K562 (cell line): Measurements from ENCODE around the gene KRT71. TPM values are rescaled to one million over a fixed set of nuclear protein-coding genes. Genes with fewer than 3 reads are reported as not detected.

Experiments used
- ATAC-seq: fragments of 200-7000 bp; cut with Tn5 transposase; 3 replicates; pipeline ENCODE4 v1.9.1; 2020; ENCODE audit warnings: moderate library complexity
- BruUV-seq: library from RNA; stranded (reverse); fragments of 400-500 nt; replicated peaks from 2 replicates; lab custom pipeline; 2021; lab: Mats Ljungman, UMichigan
- CTCF ChIA-PET: fragments of 300-600 bp; formaldehyde crosslinking; extraction: SDS; loops from one replicate; lab custom pipeline; 2021; ENCODE audit warnings: low intra/inter-chr PET ratio; lab: Yijun Ruan, JAX
- POLR2A ChIA-PET: fragments of 300-600, 350-650 bp; sonication (Branson Sonifier 250); formaldehyde crosslinking; extraction: SDS; loops from one replicate; lab custom pipeline; 2021; ENCODE audit warnings: antibody characterized with exemption, inconsistent platforms; lab: Yijun Ruan, JAX
- DNase-seq, 4 experiments: peaks; one replicate each; pipeline versions ENCODE4 v3.0.0 to v3.0.0-alpha.2; 2011 to 2018; ENCODE audit warnings: low spot score in 3 of 4, mixed read lengths in 3 of 4; ENCODE audit errors: extremely low read depth in 1 of 4
- FAIRE-seq: peaks from 2 replicates; lab custom pipeline; 2011; peaks lifted over from hg19 to GRCh38; lab: Jason Lieb, UNC
- H2AFZ ChIP-seq: 2 replicates; pipeline ENCODE4 v1.6.0; 2011; ENCODE audit warnings: low read depth, low read length, control low read depth, inconsistent platforms
- H3K27ac ChIP-seq: fragments of 200-600 bp; 3 replicates; pipeline ENCODE4 v1.8.0; 2011; ENCODE audit warnings: low read depth, mild to moderate bottlenecking, control low read depth, inconsistent platforms, low read length, moderate library complexity, mixed read lengths; ENCODE audit errors: extremely low read depth
- H3K27me3 ChIP-seq, 2 experiments: fragments of 300-600 bp in 1 of 2; 2 replicates in 1 of 2; 3 replicates in 1 of 2; pipeline versions ENCODE4 v1.6.0 to v1.8.0; 2011; ENCODE audit warnings: inconsistent platforms in 2 of 2, low read length in 2 of 2, mild to moderate bottlenecking in 1 of 2, mixed read lengths in 1 of 2, moderate library complexity in 1 of 2; ENCODE audit not compliant: control insufficient read depth in 2 of 2, insufficient read depth in 2 of 2
- H3K36me3 ChIP-seq: fragments of 300-600 bp; 3 replicates; pipeline ENCODE4 v1.8.0; 2011; ENCODE audit warnings: mild to moderate bottlenecking, low read length, inconsistent platforms; ENCODE audit not compliant: control insufficient read depth, insufficient read depth
- H3K4me1 ChIP-seq, 2 experiments: fragments of 200-600 bp in 1 of 2; replicated peaks in 1 of 2; 2 replicates in 1 of 2; 3 replicates in 1 of 2; pipeline versions ENCODE4 v1.5.1 to v1.8.0; 2011; ENCODE audit warnings: inconsistent platforms in 2 of 2, low read length in 2 of 2, mild to moderate bottlenecking in 1 of 2, mixed read lengths in 1 of 2, moderate library complexity in 1 of 2; ENCODE audit not compliant: control insufficient read depth in 2 of 2, insufficient read depth in 2 of 2
- H3K4me2 ChIP-seq: 2 replicates; pipeline ENCODE4 v1.6.1; 2011; ENCODE audit warnings: low read length, control low read depth, inconsistent platforms, mixed read lengths; ENCODE audit not compliant: insufficient read depth
- H3K4me3 ChIP-seq: fragments of 200-600 bp; sonication (generic), shearing (Covaris generic); 2 replicates; pipeline ENCODE4 v1.5.1; 2016; ENCODE audit warnings: control low read depth, inconsistent platforms
- H3K79me2 ChIP-seq: fragments of 200-600 bp; 3 replicates; pipeline ENCODE4 v1.8.0; 2011; ENCODE audit warnings: low read length, inconsistent platforms; ENCODE audit not compliant: control insufficient read depth, insufficient read depth
- H3K9ac ChIP-seq, 2 experiments: 2 replicates each; pipeline versions ENCODE4 v1.6.0 to v1.6.1; 2011; ENCODE audit warnings: low read depth in 2 of 2, low read length in 2 of 2, control low read depth in 1 of 2, inconsistent platforms in 1 of 2, mild to moderate bottlenecking in 1 of 2, mixed read lengths in 1 of 2; ENCODE audit not compliant: insufficient read depth in 1 of 2
- H3K9me1 ChIP-seq: one replicate; pipeline ENCODE4 v1.6.0; 2011; ENCODE audit warnings: inconsistent platforms, mild to moderate bottlenecking, low read length, moderate library complexity; ENCODE audit not compliant: control insufficient read depth, insufficient read depth
- H3K9me3 ChIP-seq: replicated peaks from 2 replicates; pipeline ENCODE4 v1.5.1; 2011; ENCODE audit warnings: low read depth, low read length, inconsistent platforms; ENCODE audit not compliant: control insufficient read depth, insufficient read depth
- H4K20me1 ChIP-seq: replicated peaks from 2 replicates; pipeline ENCODE4 v1.6.1; 2011; ENCODE audit warnings: low read length, inconsistent platforms, mixed read lengths; ENCODE audit not compliant: control insufficient read depth, insufficient read depth
- ZNF395 ChIP-seq: fragments of 200-800 bp; sonication (Bioruptor generic); IDR thresholded peaks from 2 replicates; pipeline ENCODE4 v1.6.1; 2017; ENCODE audit warnings: missing genetic modification characterization, missing compliant biosample characterization
- WGBS: fragments of 100-300 bp; shearing (Covaris generic); methylation state at CpG from one replicate; pipeline ENCODE4 v1.1.6; 2016; ENCODE audit warnings: low coverage, mixed read lengths; ENCODE audit not compliant: insufficient coverage; ENCODE audit errors: missing lambda C conversion rate; 5-methylcytosine and 5-hydroxymethylcytosine counted together
- in situ Hi-C: fragments of 300-500 bp; cut with MboI; formaldehyde crosslinking; loops from 4 replicates; pipeline ENCODE4 v1.15.0; 2018; ENCODE audit warnings: inconsistent platforms, mixed read lengths
- intact Hi-C: fragments of 100-400 bp; cut with micrococcal nuclease; formaldehyde crosslinking; loops from 2 replicates; pipeline ENCODE4 v1.14.2; 2022
- polyA plus RNA-seq, 8 experiments: library from polyadenylated mRNA; depleted of rRNA in 4 of 8; stranded (reverse) in 5 of 8; unstranded in 3 of 8; fragments of >200 nt; fragmentation: Nextera tagmentation in 2 of 8; fragmentation: Illumina TruSeq in 1 of 8; extraction: Ambion mirVana in 2 of 8; extraction: Trizol in 1 of 8; gene quantifications; 2 replicates each; pipeline versions ENCODE4 v1.2.1 to v1.2.3, GENCODE V29; 2011 to 2014; ENCODE audit warnings: inconsistent platforms in 1 of 8, missing spikeins in 1 of 8
- total RNA-seq, 7 experiments: library from RNA; depleted of rRNA in 6 of 7; stranded (reverse); fragments of >200 nt in 6 of 7; fragmentation: Illumina TruSeq in 2 of 7; extraction: Trizol in 2 of 7; gene quantifications; 2 replicates each; pipeline versions ENCODE4 v1.2.1 to v1.2.3, GENCODE V29; 2011 to 2021; ENCODE audit warnings: low replicate concordance in 1 of 7
- TF ChIP-seq, protein P1 (sequence below): fragments of 250-450 bp; sonication (Bioruptor Pico); IDR thresholded peaks from 2 replicates; pipeline ENCODE4 v1.9.0; 2021; ENCODE audit warnings: mild to moderate bottlenecking, inconsistent platforms

Gene KRT71
- total and polyA plus RNA-seq, 9 of the 15 experiments (the other 6 are each of a cell fraction or from before 2014, with no cell fraction given), result not detected

DNA sequence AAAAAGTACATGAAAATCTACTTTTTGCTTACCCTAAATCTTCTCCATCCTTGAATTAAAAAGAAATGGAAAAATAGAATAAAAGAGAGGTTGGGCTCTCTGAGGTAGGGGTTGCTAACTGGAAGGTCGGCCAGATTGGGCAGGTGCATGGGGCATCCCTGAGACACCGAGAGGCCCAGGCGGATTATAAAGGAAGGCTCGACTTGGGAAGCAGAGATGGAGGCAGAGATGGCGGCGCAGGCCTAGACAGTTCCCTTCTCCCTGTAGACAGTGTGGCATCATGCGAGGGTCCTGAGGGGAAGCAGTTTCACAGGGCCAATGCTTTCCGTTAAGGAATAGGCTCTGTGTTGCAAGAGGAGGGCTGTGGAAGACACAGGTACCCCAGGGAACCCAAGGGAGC, 24.4 kb upstream of the KRT71 start:
- Histone ChIP-seq H3K27ac (no peak overlapping the region), H2AFZ (no peak overlapping the region), H3K9ac (no peak overlapping the region), H3K4me2 (no peak overlapping the region), H3K4me3 (no peak overlapping the region), H3K9me3 (no peaks in the 10 kb centered on the region), H4K20me1 (peaks cover 8% of the 10 kb centered on the region; the same call in 1 of the 2 replicates), H3K4me1 (peaks cover 0 to 3% of the 10 kb centered on the region in 2 experiments; a peak in 1 of 5 replicates), H3K9me1 (no peaks in the 10 kb centered on the region), H3K27me3 (peaks cover 43 to 68% of the 10 kb centered on the region in 2 experiments), H3K36me3 (no peaks in the 10 kb centered on the region), H3K79me2 (no peaks in the 10 kb centered on the region)
- POLR2A ChIA-PET, result no interaction called here
- CTCF ChIA-PET, result no interaction called here
- ATAC-seq (no peak), DNase-seq (no peak), FAIRE-seq (no peak)
- intact Hi-C loops (no loop called here), in situ Hi-C loops (no loop called here)
- TF ChIP-seq, protein P1, sequence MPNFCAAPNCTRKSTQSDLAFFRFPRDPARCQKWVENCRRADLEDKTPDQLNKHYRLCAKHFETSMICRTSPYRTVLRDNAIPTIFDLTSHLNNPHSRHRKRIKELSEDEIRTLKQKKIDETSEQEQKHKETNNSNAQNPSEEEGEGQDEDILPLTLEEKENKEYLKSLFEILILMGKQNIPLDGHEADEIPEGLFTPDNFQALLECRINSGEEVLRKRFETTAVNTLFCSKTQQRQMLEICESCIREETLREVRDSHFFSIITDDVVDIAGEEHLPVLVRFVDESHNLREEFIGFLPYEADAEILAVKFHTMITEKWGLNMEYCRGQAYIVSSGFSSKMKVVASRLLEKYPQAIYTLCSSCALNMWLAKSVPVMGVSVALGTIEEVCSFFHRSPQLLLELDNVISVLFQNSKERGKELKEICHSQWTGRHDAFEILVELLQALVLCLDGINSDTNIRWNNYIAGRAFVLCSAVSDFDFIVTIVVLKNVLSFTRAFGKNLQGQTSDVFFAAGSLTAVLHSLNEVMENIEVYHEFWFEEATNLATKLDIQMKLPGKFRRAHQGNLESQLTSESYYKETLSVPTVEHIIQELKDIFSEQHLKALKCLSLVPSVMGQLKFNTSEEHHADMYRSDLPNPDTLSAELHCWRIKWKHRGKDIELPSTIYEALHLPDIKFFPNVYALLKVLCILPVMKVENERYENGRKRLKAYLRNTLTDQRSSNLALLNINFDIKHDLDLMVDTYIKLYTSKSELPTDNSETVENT (CRISPR knock-in tag), result no peak
- TF ChIP-seq ZNF395, result no peak
- 4% methylated on average over 8 of the region's 8 CpGs for WGBS
- no TSS peak for BruUV-seq
